Ishikawa (cell line): Measurements from ENCODE around the gene ITGA5.

Experiments used
- CEBPB ChIP-seq: IDR thresholded peaks from 2 replicates; pipeline ENCODE4 v1.6.1; 2012
- CREB1 ChIP-seq: IDR thresholded peaks from 2 replicates; pipeline ENCODE4 v1.6.1; 2012; ENCODE audit warnings: low read depth
- EGR1 ChIP-seq: IDR thresholded peaks from 2 replicates; pipeline ENCODE4 v1.6.1; 2012
- EP300 ChIP-seq: IDR thresholded peaks from 2 replicates; pipeline ENCODE4 v1.6.1; 2012; ENCODE audit warnings: borderline replicate concordance
- FOXM1 ChIP-seq: IDR thresholded peaks from 2 replicates; pipeline ENCODE4 v1.6.1; 2012; ENCODE audit warnings: low read depth, borderline replicate concordance
- MAX ChIP-seq: IDR thresholded peaks from 2 replicates; pipeline ENCODE4 v1.6.1; 2012
- NFIC ChIP-seq: IDR thresholded peaks from 2 replicates; pipeline ENCODE4 v1.6.1; 2012
- RAD21 ChIP-seq: IDR thresholded peaks from 2 replicates; pipeline ENCODE4 v1.6.1; 2012; ENCODE audit warnings: low read depth
- REST ChIP-seq: IDR thresholded peaks from 2 replicates; pipeline ENCODE4 v1.6.1; 2012; ENCODE audit warnings: low read depth, mild to moderate bottlenecking
- TAF1 ChIP-seq: IDR thresholded peaks from 2 replicates; pipeline ENCODE4 v1.6.1; 2012; ENCODE audit warnings: low read depth, mild to moderate bottlenecking
- TCF12 ChIP-seq: IDR thresholded peaks from 2 replicates; pipeline ENCODE4 v1.6.1; 2012; ENCODE audit warnings: low read depth
- TEAD4 ChIP-seq: IDR thresholded peaks from 2 replicates; pipeline ENCODE4 v1.6.1; 2012
- USF1 ChIP-seq: IDR thresholded peaks from 2 replicates; pipeline ENCODE4 v1.6.1; 2012
- YY1 ChIP-seq: IDR thresholded peaks from 2 replicates; pipeline ENCODE4 v1.6.1; 2012; ENCODE audit warnings: low read depth
- ZBTB7A ChIP-seq: IDR thresholded peaks from 2 replicates; pipeline ENCODE4 v1.6.1; 2012; ENCODE audit warnings: low read depth

Gene ITGA5

GRCh38 chr12:54431911-54432814, 13.1 kb upstream of the ITGA5 start:
- TF ChIP-seq FOXM1: no peak
- no peak for TF ChIP-seq EP300

GRCh38 chr12:54430471-54431069, 11.5 kb upstream of the ITGA5 start:
- TF ChIP-seq REST (no peak), YY1 (no peak), NFIC (no peak), EP300 (no peak), TCF12 (no peak)

GRCh38 chr12:54429014-54429471, 10.0 kb upstream of the ITGA5 start:
- TF ChIP-seq NFIC: no peak
- TF ChIP-seq YY1: no peak
- TF ChIP-seq ZBTB7A: no peak
- no peak for TF ChIP-seq CREB1
- no peak for TF ChIP-seq RAD21
- TF ChIP-seq FOXM1: no peak
- no peak for TF ChIP-seq USF1

- TF ChIP-seq MAX (no peak), CEBPB (no peak), YY1 (no peak), NFIC (no peak), TAF1 (no peak), ZBTB7A (no peak), USF1 (no peak), EP300 (no peak), CREB1 (no peak), FOXM1 (no peak), REST (no peak), EGR1 (no peak), TCF12 (no peak), RAD21 (no peak), TEAD4 (no peak)
These were observed 9.3 kb upstream of the ITGA5 start for GRCh38 chr12:54428050-54429013.

GRCh38 chr12:54427106-54427505, 8.0 kb upstream of the ITGA5 start:
- TF ChIP-seq EGR1: no peak
- no peak for TF ChIP-seq RAD21
- TF ChIP-seq REST: no peak
- TF ChIP-seq CREB1: no peak
- no peak for TF ChIP-seq YY1
- no peak for TF ChIP-seq TAF1
- no peak for TF ChIP-seq EP300
- no peak for TF ChIP-seq CEBPB
- TF ChIP-seq MAX: no peak
- TF ChIP-seq NFIC: no peak
